ENCODE results near the gene SDCCAG8. TPM values are rescaled to one million over a fixed set of nuclear protein-coding genes. Genes with fewer than 3 reads are reported as not detected.

SDCCAG8 gene
- total and polyA plus RNA-seq, 2 donors from 2014 or later = 29.6 to 53.2 TPM

DNA sequence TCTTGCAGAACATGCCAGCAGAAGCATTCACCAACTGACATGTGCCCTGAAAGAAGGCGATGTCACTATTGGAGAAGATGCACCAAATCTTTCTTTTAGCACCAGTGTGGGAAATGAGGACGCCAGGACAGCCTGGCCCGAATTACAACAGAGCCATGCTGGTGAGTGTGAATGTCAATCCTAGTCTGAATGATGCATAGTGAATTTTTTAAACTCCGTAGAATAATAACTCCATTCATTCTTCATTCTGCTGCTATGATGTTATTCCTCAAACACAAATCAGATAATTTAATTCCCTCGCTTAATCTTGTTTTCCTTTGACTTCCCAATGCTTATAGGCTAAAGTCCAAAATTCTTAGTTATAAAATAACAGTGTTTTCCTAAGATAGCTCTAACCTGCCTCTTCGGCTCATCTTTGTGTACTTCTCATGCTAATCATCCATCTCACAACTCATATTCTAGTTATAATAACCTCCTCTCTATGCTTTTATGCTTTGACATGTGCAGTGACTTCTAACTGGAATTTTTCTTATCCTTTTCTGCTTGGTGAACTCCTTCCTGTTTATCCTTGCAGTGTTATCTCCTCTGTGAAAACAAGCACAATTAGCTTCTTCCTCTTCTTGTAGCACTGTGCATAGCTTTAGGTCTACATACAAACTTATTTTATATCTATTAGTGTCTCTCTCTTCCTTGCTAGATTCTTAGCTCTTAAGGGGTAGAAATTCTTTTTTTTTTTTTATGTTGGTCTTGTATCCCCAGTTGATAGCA lies 14.4 kb downstream of the SDCCAG8 start:
- intact Hi-C loops (cut with DNase I) = no loop called here
- no peak for FAIRE-seq
- H3K4me3 ChIP-seq (ENCODE audit: low read length in 3 of 3) = no peak overlapping the region
- DNase-seq = no peak
- no peak overlapping the region for H3K9ac ChIP-seq (ENCODE audit: low read length in 3 of 3)
- peaks cover 3 to 8% (median 3%) of the 10 kb centered on the region in 3 donors for H3K36me3 ChIP-seq (ENCODE audit: control insufficient read depth in 2 of 3, insufficient read depth in 3 of 3, low read length in 3 of 3)
- TF ChIP-seq, protein P1, sequence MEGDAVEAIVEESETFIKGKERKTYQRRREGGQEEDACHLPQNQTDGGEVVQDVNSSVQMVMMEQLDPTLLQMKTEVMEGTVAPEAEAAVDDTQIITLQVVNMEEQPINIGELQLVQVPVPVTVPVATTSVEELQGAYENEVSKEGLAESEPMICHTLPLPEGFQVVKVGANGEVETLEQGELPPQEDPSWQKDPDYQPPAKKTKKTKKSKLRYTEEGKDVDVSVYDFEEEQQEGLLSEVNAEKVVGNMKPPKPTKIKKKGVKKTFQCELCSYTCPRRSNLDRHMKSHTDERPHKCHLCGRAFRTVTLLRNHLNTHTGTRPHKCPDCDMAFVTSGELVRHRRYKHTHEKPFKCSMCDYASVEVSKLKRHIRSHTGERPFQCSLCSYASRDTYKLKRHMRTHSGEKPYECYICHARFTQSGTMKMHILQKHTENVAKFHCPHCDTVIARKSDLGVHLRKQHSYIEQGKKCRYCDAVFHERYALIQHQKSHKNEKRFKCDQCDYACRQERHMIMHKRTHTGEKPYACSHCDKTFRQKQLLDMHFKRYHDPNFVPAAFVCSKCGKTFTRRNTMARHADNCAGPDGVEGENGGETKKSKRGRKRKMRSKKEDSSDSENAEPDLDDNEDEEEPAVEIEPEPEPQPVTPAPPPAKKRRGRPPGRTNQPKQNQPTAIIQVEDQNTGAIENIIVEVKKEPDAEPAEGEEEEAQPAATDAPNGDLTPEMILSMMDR (IDR thresholded peaks at IDR 0.05; ENCODE audit: borderline replicate concordance, extremely low read depth, insufficient read depth) = no peak
- no peak overlapping the region for H3K27ac ChIP-seq (ENCODE audit: low read depth in 2 of 2, low read length in 2 of 2)
- no peaks in the 10 kb centered on the region for H3K27me3 ChIP-seq (ENCODE audit: control insufficient read depth, insufficient read depth, low read length)
- peaks cover 0 to 9% (median 6%) of the 10 kb centered on the region in 3 donors for H3K4me1 ChIP-seq (ENCODE audit: control insufficient read depth in 2 of 3, insufficient read depth in 2 of 3, low read depth in 1 of 3, low read length in 3 of 3)
- no peaks in the 10 kb centered on the region for H3K9me3 ChIP-seq (ENCODE audit: control insufficient read depth in 2 of 3, insufficient read depth in 1 of 3, low read length in 3 of 3)

DNA sequence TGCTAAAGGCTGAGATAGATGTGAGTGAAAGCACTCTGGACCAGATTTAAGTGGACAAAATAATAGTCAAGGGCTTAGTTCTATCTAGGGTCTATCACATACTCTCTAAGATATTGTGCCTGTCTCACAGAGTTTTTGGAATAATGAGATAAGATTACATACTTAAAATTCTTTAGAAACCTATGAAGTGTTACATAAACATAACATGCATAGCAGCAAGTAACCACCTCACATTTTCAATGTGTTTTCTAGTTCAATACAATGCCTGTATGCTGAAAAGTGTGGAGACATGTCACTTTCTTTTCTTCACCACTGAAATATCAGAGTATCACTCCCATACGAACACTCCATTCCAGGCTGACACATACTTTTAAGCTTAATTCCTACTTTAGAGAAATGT lies 16.2 kb downstream of the SDCCAG8 start:
- H3K4me3 ChIP-seq (ENCODE audit: low read length in 3 of 3) = no peak overlapping the region
- no peak overlapping the region for H3K27ac ChIP-seq (ENCODE audit: low read depth in 2 of 2, low read length in 2 of 2)
- H3K4me1 ChIP-seq (ENCODE audit: control insufficient read depth in 2 of 3, insufficient read depth in 2 of 3, low read depth in 1 of 3, low read length in 3 of 3) = peaks cover 0 to 9% (median 6%) of the 10 kb centered on the region in 3 donors
- no peaks in the 10 kb centered on the region for H3K9me3 ChIP-seq (ENCODE audit: control insufficient read depth in 2 of 3, insufficient read depth in 1 of 3, low read length in 3 of 3)
- FAIRE-seq (no peak), DNase-seq (no peak)
- no peak overlapping the region for H3K9ac ChIP-seq (ENCODE audit: low read length in 3 of 3)
- intact Hi-C loops (cut with DNase I) = no loop called here
- H3K36me3 ChIP-seq (ENCODE audit: control insufficient read depth in 2 of 3, insufficient read depth in 3 of 3, low read length in 3 of 3) = peaks cover 3 to 21% (median 8%) of the 10 kb centered on the region in 3 donors
- TF ChIP-seq, protein P1 (IDR thresholded peaks at IDR 0.05; ENCODE audit: borderline replicate concordance, extremely low read depth, insufficient read depth) = no peak
- no peaks in the 10 kb centered on the region for H3K27me3 ChIP-seq (ENCODE audit: control insufficient read depth, insufficient read depth, low read length)

DNA sequence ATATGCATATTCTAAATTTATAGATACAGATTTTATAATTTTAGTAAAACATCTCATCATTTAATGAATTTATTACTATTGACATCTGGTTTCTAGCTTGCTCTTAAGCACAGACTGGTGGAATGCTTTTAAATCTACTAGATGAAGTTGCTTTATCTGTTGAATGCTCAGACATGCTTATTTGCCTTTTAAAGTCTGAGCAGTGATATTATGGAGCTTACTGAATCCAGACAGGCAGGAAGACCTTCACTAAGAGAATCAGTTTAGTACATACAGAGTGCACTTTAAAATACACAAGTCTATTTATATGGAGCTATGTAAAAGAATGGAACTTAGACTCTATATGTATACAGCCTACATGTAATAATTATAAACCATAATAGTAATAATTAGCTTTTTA lies 16.6 kb downstream of the SDCCAG8 start:
- no peak overlapping the region for H3K9ac ChIP-seq (ENCODE audit: low read length in 3 of 3)
- intact Hi-C loops (cut with DNase I) = no loop called here
- TF ChIP-seq, protein P1 (IDR thresholded peaks at IDR 0.05; ENCODE audit: borderline replicate concordance, extremely low read depth, insufficient read depth) = no peak
- peaks cover 0 to 9% (median 6%) of the 10 kb centered on the region in 3 donors for H3K4me1 ChIP-seq (ENCODE audit: control insufficient read depth in 2 of 3, insufficient read depth in 2 of 3, low read depth in 1 of 3, low read length in 3 of 3)
- DNase-seq (no peak), FAIRE-seq (no peak)
- H3K27ac ChIP-seq (ENCODE audit: low read depth in 2 of 2, low read length in 2 of 2) = no peak overlapping the region
- H3K4me3 ChIP-seq (ENCODE audit: low read length in 3 of 3) = no peak overlapping the region
- no peaks in the 10 kb centered on the region for H3K27me3 ChIP-seq (ENCODE audit: control insufficient read depth, insufficient read depth, low read length)
- peaks cover 3 to 24% (median 11%) of the 10 kb centered on the region in 3 donors for H3K36me3 ChIP-seq (ENCODE audit: control insufficient read depth in 2 of 3, insufficient read depth in 3 of 3, low read length in 3 of 3)
- H3K9me3 ChIP-seq (ENCODE audit: control insufficient read depth in 2 of 3, insufficient read depth in 1 of 3, low read length in 3 of 3) = peaks cover 0 to 3% (median 2%) of the 10 kb centered on the region in 3 donors

All from kidney (tissue), 14 donors.